Suprapubic skin (tissue), 4 donors: ENCODE data around the gene DIP2C. TPM values are rescaled to one million over a fixed set of nuclear protein-coding genes. Genes with fewer than 3 reads are reported as not detected.

Source experiments
- DNase-seq, 2 donors: peaks; one replicate each; pipeline ENCODE4 v3.0.0-alpha.2; 2019; ENCODE audit warnings: low spot score in 2 of 2
- H3K27ac ChIP-seq: fragments of 200-600 bp; sonication (generic); one replicate; pipeline ENCODE4 v1.5.1; 2019
- H3K27me3 ChIP-seq: fragments of 200-600 bp; sonication (generic); one replicate; pipeline ENCODE4 v1.5.1; 2019
- H3K36me3 ChIP-seq: fragments of 200-600 bp; sonication (generic); one replicate; pipeline ENCODE4 v1.5.1; 2019
- H3K4me1 ChIP-seq: fragments of 200-600 bp; sonication (generic); one replicate; pipeline ENCODE4 v1.5.1; 2019
- H3K4me3 ChIP-seq: fragments of 200-600 bp; sonication (generic); one replicate; pipeline ENCODE4 v1.5.1; 2019; ENCODE audit warnings: mild to moderate bottlenecking
- H3K9me3 ChIP-seq: fragments of 200-600 bp; sonication (generic); one replicate; pipeline ENCODE4 v1.5.1; 2019
- EP300 ChIP-seq: sonication (generic); formaldehyde crosslinking; IDR thresholded peaks from one replicate; pipeline ENCODE4 v1.6.1; 2017; ENCODE audit warnings: antibody characterized with exemption
- POLR2A ChIP-seq, 2 donors: fragments of 450-650 bp; IDR thresholded peaks; one replicate each; pipeline ENCODE4 v1.6.1; 2017; ENCODE audit warnings: antibody characterized with exemption in 2 of 2, mild to moderate bottlenecking in 2 of 2, moderate library complexity in 2 of 2
- POLR2AphosphoS5 ChIP-seq, 3 donors: sonication (generic); formaldehyde crosslinking; IDR thresholded peaks; one replicate each; pipeline ENCODE4 v1.6.1; 2017; ENCODE audit warnings: antibody characterized with exemption in 3 of 3
- WGBS: methylation state at CpG from one replicate; pipeline ENCODE4 v1.1.5; 2018; 5-methylcytosine and 5-hydroxymethylcytosine counted together
- total RNA-seq, 4 donors: library from RNA; depleted of rRNA; stranded (reverse); fragments of >200 nt; gene quantifications; one replicate each; pipeline ENCODE4 v1.1.0, GENCODE V29; 2016
- TF ChIP-seq, protein P1 (sequence below), 2 donors: fragments of 200-600 bp in 1 of 2; fragments of 450-650 bp in 1 of 2; sonication (generic) in 1 of 2; IDR thresholded peaks; one replicate each; pipeline ENCODE4 v1.5.1; 2016 to 2019; ENCODE audit warnings: antibody characterized with exemption in 2 of 2, mild to moderate bottlenecking in 1 of 2, moderate library complexity in 1 of 2

The DIP2C gene
- total RNA-seq, 4 donors from 2014 or later: 6.7 to 23.3 (median 14.7) TPM

DNA sequence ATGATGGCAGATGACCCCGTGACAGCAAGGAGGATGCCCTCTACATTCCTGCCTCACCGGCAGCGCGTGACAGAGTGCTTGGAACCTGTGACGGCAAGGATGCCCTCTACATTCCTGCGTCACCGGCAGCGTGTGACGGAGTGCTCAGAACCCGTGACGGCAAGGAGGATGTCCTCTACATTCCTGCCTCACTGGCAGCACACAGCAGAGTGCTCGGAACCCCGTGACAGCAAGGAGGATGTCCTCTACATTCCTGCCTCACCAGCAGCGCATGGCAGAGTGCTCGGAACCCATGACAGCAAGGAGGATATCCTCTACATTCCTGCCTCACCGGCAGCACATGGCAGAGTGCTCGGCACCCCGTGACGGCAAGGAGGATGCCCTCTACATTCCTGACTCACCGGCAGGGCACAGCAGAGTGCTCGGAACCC is 231.0 kb downstream of the DIP2C start:
- no peak overlapping the region for H3K4me3 ChIP-seq
- no peaks in the 10 kb centered on the region for H3K27me3 ChIP-seq
- 83% methylated on average over 21 of the region's 21 CpGs for WGBS
- DNase-seq: no peak
- no peaks in the 10 kb centered on the region for H3K36me3 ChIP-seq
- H3K4me1 ChIP-seq: peaks cover 6% of the 10 kb centered on the region
- TF ChIP-seq EP300: peak; percentile 94
- no peak for TF ChIP-seq POLR2A (IDR thresholded peaks at IDR 0.05)
- TF ChIP-seq POLR2AphosphoS5 (IDR thresholded peaks at IDR 0.05): no peak
- H3K27ac ChIP-seq: no peak overlapping the region
- H3K9me3 ChIP-seq: no peaks in the 10 kb centered on the region

DNA sequence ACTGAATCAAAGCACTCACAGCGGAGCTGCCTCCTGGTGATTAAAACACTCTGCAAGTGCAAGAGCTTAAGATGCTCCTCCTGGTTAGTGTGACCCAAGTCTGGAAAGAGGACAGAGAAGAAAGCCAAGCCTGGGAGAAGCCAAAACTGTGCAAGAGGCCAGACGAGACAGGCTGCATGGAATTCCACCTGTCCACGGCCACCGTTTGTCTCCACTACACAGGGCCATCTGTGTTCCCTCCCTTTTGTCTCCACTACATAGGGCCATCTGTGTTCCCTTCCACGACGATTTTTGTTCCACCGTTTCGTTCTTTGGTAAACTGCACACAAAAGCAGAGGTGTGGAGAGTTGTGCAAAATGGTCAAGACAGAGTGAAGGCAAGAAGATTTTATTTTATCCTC is 233.0 kb downstream of the DIP2C start:
- Histone ChIP-seq H3K27me3 (no peaks in the 10 kb centered on the region), H3K36me3 (no peaks in the 10 kb centered on the region), H3K4me1 (peaks cover 6% of the 10 kb centered on the region), H3K4me3 (no peak overlapping the region), H3K27ac (no peak overlapping the region), H3K9me3 (no peaks in the 10 kb centered on the region)
- 81% methylated on average over 8 of the region's 8 CpGs for WGBS
- no peak for DNase-seq
- TF ChIP-seq EP300 (no peak), POLR2A (IDR thresholded peaks at IDR 0.05) (no peak), POLR2AphosphoS5 (IDR thresholded peaks at IDR 0.05) (no peak)
- TF ChIP-seq, protein P1, sequence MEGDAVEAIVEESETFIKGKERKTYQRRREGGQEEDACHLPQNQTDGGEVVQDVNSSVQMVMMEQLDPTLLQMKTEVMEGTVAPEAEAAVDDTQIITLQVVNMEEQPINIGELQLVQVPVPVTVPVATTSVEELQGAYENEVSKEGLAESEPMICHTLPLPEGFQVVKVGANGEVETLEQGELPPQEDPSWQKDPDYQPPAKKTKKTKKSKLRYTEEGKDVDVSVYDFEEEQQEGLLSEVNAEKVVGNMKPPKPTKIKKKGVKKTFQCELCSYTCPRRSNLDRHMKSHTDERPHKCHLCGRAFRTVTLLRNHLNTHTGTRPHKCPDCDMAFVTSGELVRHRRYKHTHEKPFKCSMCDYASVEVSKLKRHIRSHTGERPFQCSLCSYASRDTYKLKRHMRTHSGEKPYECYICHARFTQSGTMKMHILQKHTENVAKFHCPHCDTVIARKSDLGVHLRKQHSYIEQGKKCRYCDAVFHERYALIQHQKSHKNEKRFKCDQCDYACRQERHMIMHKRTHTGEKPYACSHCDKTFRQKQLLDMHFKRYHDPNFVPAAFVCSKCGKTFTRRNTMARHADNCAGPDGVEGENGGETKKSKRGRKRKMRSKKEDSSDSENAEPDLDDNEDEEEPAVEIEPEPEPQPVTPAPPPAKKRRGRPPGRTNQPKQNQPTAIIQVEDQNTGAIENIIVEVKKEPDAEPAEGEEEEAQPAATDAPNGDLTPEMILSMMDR (IDR thresholded peaks at IDR 0.05): no peak

DNA sequence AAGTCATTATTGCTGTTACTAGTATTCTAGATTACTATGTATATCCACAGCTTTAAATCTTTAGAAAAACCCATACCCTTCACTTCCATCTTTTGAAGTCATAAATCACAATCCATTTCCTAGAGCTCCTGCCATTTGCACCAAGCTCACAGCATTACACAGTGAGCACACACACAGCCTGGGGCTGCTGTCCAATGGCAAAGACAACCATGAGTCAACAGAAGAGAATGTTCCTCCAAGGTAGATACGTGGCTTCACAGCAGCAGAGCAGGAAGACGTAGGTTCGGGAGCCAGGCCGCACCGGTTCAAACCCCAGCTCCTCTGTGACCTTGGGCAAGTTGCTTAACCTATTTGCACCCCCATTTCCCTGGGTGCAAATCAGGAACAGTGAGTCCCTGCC is 234.6 kb downstream of the DIP2C start:
- 14% methylated on average over 4 of the region's 5 CpGs for WGBS
- no peak overlapping the region for H3K27ac ChIP-seq
- no peaks in the 10 kb centered on the region for H3K9me3 ChIP-seq
- TF ChIP-seq POLR2A (IDR thresholded peaks at IDR 0.05): no peak
- peak; percentile 93 for TF ChIP-seq EP300
- no peaks in the 10 kb centered on the region for H3K27me3 ChIP-seq
- H3K36me3 ChIP-seq: no peaks in the 10 kb centered on the region
- peaks cover 10% of the 10 kb centered on the region for H3K4me1 ChIP-seq
- DNase-seq: no peak
- H3K4me3 ChIP-seq: no peak overlapping the region

DNA sequence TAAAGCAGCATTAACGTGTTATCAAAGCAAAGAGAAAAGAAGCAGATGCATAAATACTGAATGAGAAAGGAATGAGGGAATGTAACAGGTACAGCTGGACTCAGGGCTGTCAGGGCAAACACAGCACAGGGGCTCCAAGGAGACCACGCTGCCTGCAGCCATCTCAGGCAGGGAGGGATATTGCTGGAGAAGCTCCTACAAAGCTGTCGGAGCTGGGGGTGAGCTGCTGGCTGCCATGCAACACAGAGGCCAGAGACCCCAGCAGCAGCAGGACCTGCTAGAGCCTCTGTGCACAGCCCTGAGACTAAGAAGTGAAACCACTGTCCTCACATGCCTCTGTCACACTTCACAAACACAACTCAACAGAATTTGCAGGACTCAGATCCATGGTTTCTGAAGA is 235.8 kb downstream of the DIP2C start:
- Histone ChIP-seq H3K4me1 (peaks cover 10% of the 10 kb centered on the region), H3K27ac (no peak overlapping the region), H3K4me3 (no peak overlapping the region), H3K27me3 (no peaks in the 10 kb centered on the region), H3K9me3 (no peaks in the 10 kb centered on the region), H3K36me3 (no peaks in the 10 kb centered on the region)
- TF ChIP-seq POLR2A (IDR thresholded peaks at IDR 0.05) (no peak), EP300 (no peak), POLR2AphosphoS5 (IDR thresholded peaks at IDR 0.05) (no peak)
- TF ChIP-seq, protein P1 (IDR thresholded peaks at IDR 0.05): no peak
- no peak for DNase-seq
- WGBS: 92% methylated on average over 3 of the region's 3 CpGs

DNA sequence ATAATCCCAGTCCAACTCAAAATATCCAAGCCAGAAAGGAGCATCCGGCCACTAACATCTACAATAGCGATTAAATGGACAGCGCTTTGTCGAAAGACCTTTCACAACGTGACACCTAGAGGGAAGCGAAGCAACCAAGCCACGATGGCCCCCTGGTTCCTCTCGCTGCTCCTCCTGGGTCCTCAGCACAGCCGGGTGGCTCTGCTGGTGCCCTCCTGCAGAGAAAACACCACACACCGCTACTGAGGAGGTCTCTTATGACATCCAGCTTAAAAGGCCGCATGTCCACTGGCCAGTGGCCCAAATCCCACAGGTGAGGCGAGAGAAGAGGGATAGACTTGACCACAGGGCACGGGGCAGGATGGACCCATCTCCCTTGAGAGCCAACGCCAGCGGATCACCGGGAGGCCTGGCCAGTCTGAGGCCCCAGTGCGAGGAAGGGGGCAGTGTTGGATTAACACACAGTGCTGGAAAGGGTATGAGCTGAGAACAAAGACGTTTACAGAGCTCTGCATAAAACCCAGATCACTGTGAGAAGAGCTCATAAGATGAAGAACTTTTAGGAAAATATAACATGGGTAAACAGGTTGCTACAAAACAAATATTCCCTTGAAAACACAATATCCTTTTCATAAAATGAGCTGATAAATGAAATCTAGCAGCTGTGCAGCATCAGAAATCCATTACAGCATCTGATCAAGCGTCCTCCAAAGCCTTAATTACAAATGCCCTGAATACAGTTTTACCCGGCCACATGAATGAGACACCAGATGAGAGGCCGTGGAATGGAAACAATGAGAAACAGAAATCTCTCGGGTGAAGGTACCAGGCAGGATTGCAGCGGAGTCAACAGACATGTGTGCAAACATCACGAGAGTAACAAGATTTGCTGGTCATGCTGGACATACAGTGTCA is 236.7 kb downstream of the DIP2C start:
- Histone ChIP-seq H3K36me3 (no peaks in the 10 kb centered on the region), H3K9me3 (no peaks in the 10 kb centered on the region), H3K27me3 (no peaks in the 10 kb centered on the region), H3K27ac (no peak overlapping the region), H3K4me3 (no peak overlapping the region), H3K4me1 (peaks cover 10% of the 10 kb centered on the region)
- no peak for DNase-seq
- no peak for TF ChIP-seq POLR2AphosphoS5 (IDR thresholded peaks at IDR 0.05)
- TF ChIP-seq, protein P1 (IDR thresholded peaks at IDR 0.05): no peak
- TF ChIP-seq EP300: no peak
- TF ChIP-seq POLR2A (IDR thresholded peaks at IDR 0.05): no peak
- WGBS: 84% methylated on average over 21 of the region's 24 CpGs

DNA sequence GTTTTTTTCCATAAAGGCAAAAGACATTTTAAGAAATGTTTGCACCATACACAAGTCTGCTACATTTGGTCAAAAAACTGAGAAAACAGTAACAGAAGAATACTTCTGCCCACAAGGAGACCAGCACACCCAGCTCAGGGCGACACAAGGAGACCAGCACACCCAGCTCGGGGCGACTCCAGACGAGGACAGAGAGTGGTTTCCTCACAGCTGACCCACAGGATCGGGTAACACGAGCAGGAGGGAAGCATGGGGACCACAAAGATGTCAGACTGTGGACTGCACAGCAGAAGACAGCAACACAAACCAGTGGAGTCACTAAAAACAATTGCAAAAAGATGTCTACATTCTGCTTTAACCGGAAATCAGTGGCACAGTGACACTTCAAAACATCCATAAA is 237.6 kb downstream of the DIP2C start:
- no peaks in the 10 kb centered on the region for H3K36me3 ChIP-seq
- peaks cover 10% of the 10 kb centered on the region for H3K4me1 ChIP-seq
- 91% methylated on average over 7 of the region's 7 CpGs for WGBS
- no peaks in the 10 kb centered on the region for H3K9me3 ChIP-seq
- no peak overlapping the region for H3K27ac ChIP-seq
- H3K27me3 ChIP-seq: no peaks in the 10 kb centered on the region
- TF ChIP-seq POLR2AphosphoS5 (IDR thresholded peaks at IDR 0.05) (no peak), EP300 (no peak), POLR2A (IDR thresholded peaks at IDR 0.05) (no peak)
- TF ChIP-seq, protein P1 (IDR thresholded peaks at IDR 0.05): no peak
- H3K4me3 ChIP-seq: no peak overlapping the region
- no peak for DNase-seq
